ENCODE measurements around the gene GMFB.
A peak's percentile ranks its signal among the peaks of the same experiment; 100 is the strongest.

Gene GMFB

DNA sequence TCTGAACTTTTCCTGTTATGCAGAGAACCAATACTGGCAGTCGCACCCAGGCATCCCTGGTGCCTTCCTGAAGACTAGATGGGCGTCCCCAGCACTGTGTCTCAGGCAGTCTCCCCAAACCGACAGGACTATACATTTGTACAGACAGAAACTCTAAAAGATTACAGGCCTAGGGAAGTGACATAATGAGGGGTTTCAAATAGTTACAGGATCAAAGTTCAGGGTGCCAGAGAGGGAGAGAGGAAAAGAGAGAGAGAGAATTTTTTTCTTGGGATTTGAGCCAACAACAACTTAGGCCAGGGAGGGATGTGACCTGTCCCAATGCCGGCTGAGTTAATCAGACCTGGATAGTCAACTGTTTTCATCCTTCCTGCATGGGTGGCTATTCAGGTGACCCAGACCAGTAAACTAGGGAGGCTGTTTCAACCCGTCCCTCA, 9.3 kb upstream of the GMFB start:
- DNase-seq (ENCODE audit: low read depth) = no peak
- no peak overlapping the region for H3K4me3 ChIP-seq (ENCODE audit: low read depth, low read length)
- TF ChIP-seq, protein P1, sequence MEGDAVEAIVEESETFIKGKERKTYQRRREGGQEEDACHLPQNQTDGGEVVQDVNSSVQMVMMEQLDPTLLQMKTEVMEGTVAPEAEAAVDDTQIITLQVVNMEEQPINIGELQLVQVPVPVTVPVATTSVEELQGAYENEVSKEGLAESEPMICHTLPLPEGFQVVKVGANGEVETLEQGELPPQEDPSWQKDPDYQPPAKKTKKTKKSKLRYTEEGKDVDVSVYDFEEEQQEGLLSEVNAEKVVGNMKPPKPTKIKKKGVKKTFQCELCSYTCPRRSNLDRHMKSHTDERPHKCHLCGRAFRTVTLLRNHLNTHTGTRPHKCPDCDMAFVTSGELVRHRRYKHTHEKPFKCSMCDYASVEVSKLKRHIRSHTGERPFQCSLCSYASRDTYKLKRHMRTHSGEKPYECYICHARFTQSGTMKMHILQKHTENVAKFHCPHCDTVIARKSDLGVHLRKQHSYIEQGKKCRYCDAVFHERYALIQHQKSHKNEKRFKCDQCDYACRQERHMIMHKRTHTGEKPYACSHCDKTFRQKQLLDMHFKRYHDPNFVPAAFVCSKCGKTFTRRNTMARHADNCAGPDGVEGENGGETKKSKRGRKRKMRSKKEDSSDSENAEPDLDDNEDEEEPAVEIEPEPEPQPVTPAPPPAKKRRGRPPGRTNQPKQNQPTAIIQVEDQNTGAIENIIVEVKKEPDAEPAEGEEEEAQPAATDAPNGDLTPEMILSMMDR (IDR thresholded peaks at IDR 0.05; ENCODE audit: control insufficient read depth, extremely low read depth, insufficient read depth) = no peak

DNA sequence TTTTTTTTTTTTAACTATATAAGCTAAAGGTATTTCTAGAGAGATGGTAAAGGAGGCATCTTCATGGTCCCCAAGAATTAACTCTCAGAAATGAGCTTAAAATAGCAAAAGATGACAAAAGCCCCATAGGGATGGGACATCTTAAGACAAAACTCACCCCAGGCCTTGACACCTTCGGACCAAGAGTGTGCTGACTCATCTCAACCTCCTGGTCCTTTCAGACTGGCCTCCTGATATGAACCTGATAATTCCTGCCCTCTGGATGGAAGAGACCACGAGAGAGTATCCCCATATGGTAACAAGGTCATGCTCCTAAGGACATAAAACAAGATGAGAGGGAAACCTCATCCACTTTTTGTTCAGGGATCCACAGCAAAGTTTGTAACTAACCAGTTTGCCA, 8.4 kb upstream of the GMFB start:
- TF ChIP-seq, protein P1 (IDR thresholded peaks at IDR 0.05; ENCODE audit: control insufficient read depth, extremely low read depth, insufficient read depth) = no peak
- no peak overlapping the region for H3K4me3 ChIP-seq (ENCODE audit: low read depth, low read length)
- DNase-seq (ENCODE audit: low read depth) = no peak

DNA sequence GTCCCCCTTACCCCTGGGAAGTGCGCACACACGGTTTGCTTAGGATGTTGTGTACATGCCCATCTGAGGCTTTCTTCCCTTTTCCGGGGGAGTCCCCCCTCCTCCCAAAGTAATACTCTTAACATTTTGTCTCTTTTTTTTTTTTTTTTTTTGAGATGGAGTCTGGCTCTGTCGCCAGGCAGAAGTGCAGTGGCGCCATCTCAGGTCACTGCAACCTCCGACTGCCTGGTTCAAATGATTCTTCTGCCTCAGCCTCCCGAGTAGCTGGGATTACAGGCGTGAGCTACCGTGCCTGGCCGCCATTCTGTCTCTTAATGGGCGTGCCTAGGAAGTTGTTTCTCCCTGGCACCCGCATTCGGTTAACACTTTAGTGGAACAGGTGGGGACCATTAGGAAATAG, 4.5 kb upstream of the GMFB start:
- DNase-seq (ENCODE audit: low read depth) = no peak
- H3K4me3 ChIP-seq (ENCODE audit: low read depth, low read length) = no peak overlapping the region
- TF ChIP-seq, protein P1 (IDR thresholded peaks at IDR 0.05; ENCODE audit: control insufficient read depth, extremely low read depth, insufficient read depth) = no peak

DNA sequence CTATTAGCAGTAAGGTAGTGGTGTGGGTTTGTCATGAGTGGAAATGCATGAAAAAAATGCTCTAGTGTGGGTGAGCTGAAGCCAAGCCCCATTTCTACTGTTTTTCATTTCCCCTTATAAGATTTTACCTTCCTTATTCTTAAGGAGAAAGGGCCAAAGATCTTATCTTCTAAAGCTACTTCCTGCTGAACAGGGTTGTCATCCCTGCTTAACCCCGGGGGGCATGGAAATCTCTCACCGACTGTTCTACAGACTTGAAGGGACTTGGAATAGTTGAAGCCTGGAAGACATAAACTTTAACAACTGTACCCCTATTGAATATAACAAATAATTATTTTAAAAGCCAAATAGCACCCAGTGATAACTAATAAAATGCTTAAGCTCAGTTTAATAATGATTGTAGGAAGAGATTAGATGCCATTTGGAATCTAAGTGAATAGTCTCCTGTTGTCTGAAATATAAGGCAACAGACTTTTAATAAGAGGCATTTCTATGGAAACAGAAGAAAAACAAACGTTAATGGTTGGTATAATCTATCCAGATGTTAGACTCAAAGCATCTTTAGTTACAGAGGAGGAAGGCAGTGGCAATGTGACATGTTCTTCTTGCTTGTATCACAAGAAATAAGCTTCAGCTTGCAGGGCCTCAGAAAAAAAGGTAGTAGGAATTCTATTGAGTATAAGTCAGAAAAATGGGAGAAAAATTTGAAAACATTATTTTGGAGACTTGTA, 1.8 kb upstream of the GMFB start:
- no peak overlapping the region for H3K4me3 ChIP-seq (ENCODE audit: low read depth, low read length)
- peak; percentile 46 for DNase-seq (ENCODE audit: low read depth)
- TF ChIP-seq, protein P1 (IDR thresholded peaks at IDR 0.05; ENCODE audit: control insufficient read depth, extremely low read depth, insufficient read depth) = no peak

DNA sequence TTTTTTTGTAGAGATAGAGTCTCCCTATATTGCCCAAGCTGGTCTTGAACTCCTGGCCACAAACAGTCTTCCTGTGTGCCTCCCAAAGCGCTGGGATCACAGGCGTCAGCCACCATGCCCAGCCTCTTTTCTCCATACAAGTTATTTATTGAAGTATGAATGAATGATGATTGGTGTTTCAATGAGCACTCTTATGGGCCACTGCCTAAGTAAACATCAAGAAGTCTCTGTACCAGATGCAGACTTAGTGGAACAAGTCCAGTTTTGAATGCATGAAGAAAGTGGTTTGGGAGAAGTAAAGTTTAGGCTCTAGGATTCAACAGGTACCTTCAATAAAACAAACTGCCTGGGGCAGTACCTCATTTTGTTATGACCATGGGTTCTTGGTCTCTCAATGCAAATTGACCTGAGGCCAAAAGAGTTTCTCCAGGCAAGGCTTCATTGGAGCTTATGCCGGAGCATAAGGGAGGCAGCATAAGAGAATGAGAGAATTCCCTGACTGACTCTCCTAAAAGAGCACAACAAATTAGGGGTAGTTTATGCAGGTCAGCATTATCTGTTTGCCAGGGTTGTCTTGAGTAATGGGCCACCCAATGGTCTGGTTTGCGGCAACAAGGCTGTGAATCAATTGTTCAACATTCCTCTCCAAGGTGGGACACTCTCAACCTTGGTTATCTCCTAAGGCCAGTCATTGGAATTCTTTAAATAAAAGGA, 1.1 kb upstream of the GMFB start:
- peak overlapping the region; percentile 95 for H3K4me3 ChIP-seq (ENCODE audit: low read depth, low read length)
- DNase-seq (ENCODE audit: low read depth) = peak; percentile 83
- TF ChIP-seq, protein P1 (IDR thresholded peaks at IDR 0.05; ENCODE audit: control insufficient read depth, extremely low read depth, insufficient read depth) = no peak

DNA sequence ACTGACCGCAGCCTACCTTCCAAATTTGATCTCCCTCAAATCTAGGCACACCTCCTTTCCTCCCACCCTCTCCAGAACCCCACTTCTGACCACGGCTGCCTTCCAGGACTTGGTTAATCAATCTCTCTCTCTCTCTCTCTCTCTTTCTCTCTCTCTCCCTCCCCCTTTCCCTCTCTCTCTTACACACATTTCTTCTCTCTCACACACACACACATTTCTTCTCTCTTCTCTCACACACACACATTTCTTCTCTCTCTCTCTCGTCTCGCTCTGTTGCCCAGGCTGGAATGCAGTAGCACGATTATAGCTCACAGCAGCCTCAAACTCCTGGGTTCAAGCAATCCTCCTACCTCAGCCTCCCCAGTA, 521 bp upstream of the GMFB start:
- DNase-seq (ENCODE audit: low read depth) = no peak
- peak overlapping the region; percentile 95 for H3K4me3 ChIP-seq (ENCODE audit: low read depth, low read length)
- TF ChIP-seq, protein P1 (IDR thresholded peaks at IDR 0.05; ENCODE audit: control insufficient read depth, extremely low read depth, insufficient read depth) = no peak

Measured in LNCaP clone FGC (cell line).